ENCODE results near the gene ADO.
"Not testable (repeated sequence)": the region's sequence is repeated elsewhere in the genome, so short reads cannot be mapped to it uniquely, and the experiment has no call there.

Gene ADO

GRCh38 chr10:62804356-62805230, at the start of gene ADO:
Gene ADO (plus strand): TSS chr10:62804720. CDS start chr10:62805060, 340 bp downstream.
- peak; percentile 77 to 81 for DNase-seq

GRCh38 chr10:62754963-62755362, 49.6 kb upstream of the ADO start:
- no peak for DNase-seq

GRCh38 chr10:62755662-62756653, 48.6 kb upstream of the ADO start:
- no peak for DNase-seq

GRCh38 chr10:62759599-62760175, 44.8 kb upstream of the ADO start:
- DNase-seq = no peak

- no peak for DNase-seq
These were observed 44.1 kb upstream of the ADO start for GRCh38 chr10:62760401-62760800.

GRCh38 chr10:62761115-62761514, 43.4 kb upstream of the ADO start:
- no peak for DNase-seq

GRCh38 chr10:62763155-62763554, 41.4 kb upstream of the ADO start:
- no peak for DNase-seq

- DNase-seq = no peak
These were observed 40.5 kb upstream of the ADO start for GRCh38 chr10:62764011-62764410.

- DNase-seq = no peak
These were observed 38.8 kb upstream of the ADO start for GRCh38 chr10:62765726-62766125.

GRCh38 chr10:62766386-62766785, 38.1 kb upstream of the ADO start:
- DNase-seq = no peak

- DNase-seq = no peak
These were observed 34.8 kb upstream of the ADO start for GRCh38 chr10:62769574-62770242.

GRCh38 chr10:62772186-62772974, 32.1 kb upstream of the ADO start:
- DNase-seq = no peak

GRCh38 chr10:62778125-62778524, 26.4 kb upstream of the ADO start:
- DNase-seq = no peak

GRCh38 chr10:62779487-62780248, 24.9 kb upstream of the ADO start:
- DNase-seq = no peak

GRCh38 chr10:62784537-62784936, 20.0 kb upstream of the ADO start:
- DNase-seq = not testable (repeated sequence)

GRCh38 chr10:62788285-62788684, 16.2 kb upstream of the ADO start:
- not testable (repeated sequence) for DNase-seq

GRCh38 chr10:62788861-62789467, 15.6 kb upstream of the ADO start:
- no peak for DNase-seq

GRCh38 chr10:62790019-62790555, 14.4 kb upstream of the ADO start:
- no peak for DNase-seq

- no peak for DNase-seq
These were observed 13.9 kb upstream of the ADO start for GRCh38 chr10:62790571-62790970.

GRCh38 chr10:62792261-62792660, 12.3 kb upstream of the ADO start:
- no peak for DNase-seq

All from AML-193 (cell line).